HUDEP-2 (cell line): ENCODE results near the gene DOK6.

Experiments used
- DNase-seq, 76 experiments: peaks; one replicate each; lab custom pipeline; 2025; ENCODE audit not compliant: unreplicated experiment in 76 of 76; lab: John Stamatoyannopoulos, UW

Gene DOK6

DNA sequence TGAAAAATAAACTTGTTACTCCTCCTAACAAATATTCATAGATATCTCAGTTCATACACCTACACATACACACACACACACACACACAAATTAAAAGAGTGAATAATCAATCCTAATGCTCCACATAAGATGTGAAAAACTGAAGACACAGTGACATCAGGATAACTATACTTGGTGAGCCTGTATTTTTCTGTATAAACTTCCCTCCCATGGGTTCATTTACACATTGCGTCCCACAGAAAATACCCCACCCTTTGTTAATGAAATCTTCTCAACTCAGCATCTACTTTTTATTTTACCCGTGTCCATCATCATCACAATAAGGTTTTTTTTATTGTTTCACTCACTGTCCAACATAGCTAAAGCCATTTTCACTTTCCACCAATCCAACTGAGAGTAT lies 486.6 kb downstream of the DOK6 start:
- DNase-seq: no peak

DNA sequence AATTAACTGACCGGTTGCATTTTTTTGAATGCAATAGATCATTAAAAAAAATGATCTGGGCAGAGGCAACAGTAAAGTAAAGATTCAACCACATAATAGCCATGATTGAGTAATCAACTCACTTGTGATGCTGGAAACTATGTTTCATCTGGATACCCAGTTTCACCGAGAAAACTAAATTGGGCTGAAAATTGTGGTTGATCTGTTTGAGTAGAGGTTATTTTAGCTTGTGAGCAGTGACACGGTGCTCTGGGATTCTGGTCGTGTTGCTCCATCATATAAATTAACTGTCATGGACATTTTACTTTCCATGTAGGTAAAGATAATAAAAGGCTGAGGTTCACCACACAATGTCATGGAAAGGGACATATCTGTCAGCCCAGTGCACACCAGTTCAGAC lies 488.3 kb downstream of the DOK6 start:
- no peak for DNase-seq

- DNase-seq: no peak
Observed at GRCh38 chr18:69890558-69890957, 489.9 kb downstream of the DOK6 start.

DNA sequence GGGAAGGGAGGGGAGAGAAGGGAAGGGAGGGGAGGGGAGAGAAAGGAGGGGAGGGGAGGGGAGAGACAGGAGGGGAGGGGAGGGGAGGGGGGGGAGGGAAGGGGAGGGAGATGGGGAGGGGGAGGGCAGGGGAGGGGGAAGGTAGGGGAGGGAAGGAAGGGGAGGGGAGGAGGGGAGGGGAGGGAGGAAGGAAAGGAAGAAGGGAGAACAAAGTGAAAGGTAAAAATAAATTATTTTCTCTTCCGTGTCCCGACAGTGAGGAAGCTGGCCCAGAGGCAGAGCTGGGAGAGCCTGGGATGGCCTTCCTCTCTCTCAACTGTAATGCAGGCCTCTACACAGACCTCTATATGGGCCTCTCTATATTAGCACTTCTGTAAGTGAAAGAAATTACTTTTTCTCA lies 493.8 kb downstream of the DOK6 start:
- DNase-seq: no peak

DNA sequence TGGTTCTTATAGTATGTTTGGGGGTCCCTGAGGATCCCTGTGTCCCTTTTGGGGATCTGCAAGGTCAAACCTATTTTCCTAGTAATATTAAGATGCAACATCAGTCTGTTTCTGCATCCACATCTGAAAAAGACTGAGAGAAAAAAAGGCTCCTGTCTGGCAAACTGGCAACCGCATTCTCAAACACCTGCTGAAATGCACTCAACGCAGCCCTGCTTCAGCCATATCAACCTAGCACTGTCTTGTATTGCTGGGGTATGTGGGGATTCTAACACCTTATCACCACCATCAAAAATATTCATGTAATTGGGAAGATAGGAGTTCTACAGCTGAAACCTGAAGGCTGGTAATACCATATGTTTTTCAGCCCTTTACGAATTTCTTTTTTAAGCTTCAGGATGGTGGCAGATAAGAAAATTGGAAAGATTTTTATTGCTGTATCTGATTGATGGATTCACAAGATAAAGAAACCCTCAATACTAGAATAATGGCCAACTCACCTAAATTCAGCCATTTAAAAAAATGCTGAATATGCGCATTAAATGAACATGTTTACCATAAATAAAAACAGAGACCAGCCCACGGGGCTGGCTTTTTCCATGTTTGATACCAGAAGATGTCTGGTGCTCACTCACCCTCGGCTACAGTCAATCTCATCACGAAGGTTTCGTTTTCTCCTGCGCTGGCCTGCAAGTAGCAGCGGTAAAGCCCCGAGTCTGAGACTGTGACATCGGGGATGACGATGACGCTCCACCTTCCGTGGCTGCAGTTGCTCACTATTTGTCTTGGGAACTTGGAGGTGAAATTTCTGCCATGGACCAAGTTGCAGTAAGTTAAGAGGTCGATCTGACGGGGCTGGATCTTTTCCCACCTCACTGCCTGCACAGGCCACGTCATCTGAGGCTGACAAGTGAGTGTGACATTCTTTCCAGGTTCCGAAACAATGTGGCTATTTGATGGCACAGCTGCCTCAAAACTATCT lies 494.7 kb downstream of the DOK6 start:
- no peak for DNase-seq

DNA sequence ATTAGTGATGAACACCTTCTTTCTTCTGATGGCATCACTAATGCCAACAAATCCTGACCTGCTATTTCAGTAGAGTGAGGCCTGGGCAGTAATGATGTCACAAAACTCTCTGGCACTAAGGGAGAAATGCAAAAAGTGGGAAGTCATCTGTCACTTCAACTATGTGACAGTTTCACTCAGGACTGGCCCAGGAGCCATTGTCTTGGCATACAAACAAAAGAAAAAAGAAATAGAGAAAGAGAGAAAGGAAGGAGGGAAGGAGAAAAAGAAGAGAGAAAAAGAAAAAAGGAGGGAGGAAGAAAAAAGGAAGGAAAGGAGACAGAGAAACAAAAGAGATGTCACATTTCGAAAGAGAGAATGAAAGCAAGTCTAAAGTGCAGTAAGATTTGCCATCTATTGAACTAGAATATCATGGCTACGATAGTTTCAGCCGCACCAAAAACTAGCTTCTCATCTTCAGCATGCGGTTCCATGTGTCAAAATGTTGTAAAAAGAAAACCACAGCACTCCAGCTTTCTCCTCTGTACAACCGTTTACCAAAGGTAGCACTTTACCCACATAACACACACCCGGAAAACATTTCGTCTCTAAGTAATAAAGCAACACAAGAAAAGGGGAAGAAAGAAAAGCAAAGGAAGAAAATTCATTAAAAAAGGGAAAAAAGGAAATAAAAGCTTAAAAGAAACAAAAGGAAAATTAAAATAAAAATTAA lies 496.9 kb downstream of the DOK6 start:
- DNase-seq: no peak

GRCh38 chr18:69898241-69898861 lies 497.7 kb downstream of the DOK6 start:
- DNase-seq: no peak
